NB4 (cell line): Measurements from ENCODE around the gene CLRN2.
"Not testable (repeated sequence)": the region's sequence is repeated elsewhere in the genome, so short reads cannot be mapped to it uniquely, and the experiment has no call there.

ENCODE experiments used
- DNase-seq: peaks from one replicate; pipeline ENCODE4 v3.0.0; 2010; ENCODE audit warnings: low read depth
- H3K4me3 ChIP-seq: one replicate; pipeline ENCODE4 v1.5.1; 2011; ENCODE audit warnings: mild to moderate bottlenecking, low read depth, low read length, moderate library complexity
- MYC ChIP-seq: IDR thresholded peaks from 2 replicates; pipeline ENCODE4 v1.6.1; 2011; ENCODE audit warnings: low read depth, low read length
- POLR2A ChIP-seq: IDR thresholded peaks from 2 replicates; pipeline ENCODE4 v1.6.1; 2011; ENCODE audit warnings: mild to moderate bottlenecking; ENCODE audit not compliant: insufficient read length; ENCODE audit errors: extremely low read depth
- TF ChIP-seq, protein P1 (sequence below): IDR thresholded peaks from one replicate; pipeline ENCODE4 v1.5.1; 2012; ENCODE audit warnings: low read depth, low read length
- TF ChIP-seq, protein P2 (sequence below): IDR thresholded peaks from 2 replicates; pipeline ENCODE4 v1.6.1; 2011; ENCODE audit warnings: low read depth, low read length

Gene CLRN2

DNA sequence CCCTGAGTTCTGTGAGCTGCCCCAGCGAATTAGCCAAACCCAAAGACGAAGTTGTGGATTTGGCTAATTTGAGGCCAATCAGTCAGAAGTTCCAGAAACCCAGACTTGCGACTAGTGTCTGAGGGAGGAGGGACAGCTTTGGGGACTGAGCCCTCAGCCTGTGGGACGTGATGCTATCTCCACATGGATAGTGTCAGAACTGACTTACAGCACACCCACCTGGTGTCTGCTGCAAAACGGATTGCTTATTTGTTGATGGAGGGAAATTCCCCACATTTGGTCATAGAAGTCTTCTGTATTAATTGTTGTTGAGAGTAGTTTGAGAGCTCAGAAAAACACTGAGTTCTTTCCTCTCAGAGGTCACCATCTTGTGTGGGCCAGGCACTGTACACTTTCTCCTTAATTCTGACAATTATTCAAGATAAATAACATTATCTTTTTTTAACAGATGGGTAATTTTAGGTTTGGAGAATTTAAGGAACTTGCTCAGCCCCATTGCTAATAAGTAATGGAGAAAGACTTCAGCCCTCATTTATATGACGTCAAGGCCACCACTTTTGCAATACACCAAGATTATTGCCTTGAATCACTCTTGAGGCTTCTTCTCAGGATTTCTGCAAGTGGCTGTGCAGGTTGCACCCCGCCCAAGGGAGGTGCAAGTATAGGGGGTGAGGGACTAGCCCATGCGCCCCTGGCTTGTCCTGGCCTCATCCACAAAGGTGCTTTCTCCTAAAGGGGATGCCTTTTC, 16.7 kb downstream of the CLRN2 start:
- DNase-seq, result peak; percentile 43
- no peak for TF ChIP-seq POLR2A
- TF ChIP-seq, protein P1, sequence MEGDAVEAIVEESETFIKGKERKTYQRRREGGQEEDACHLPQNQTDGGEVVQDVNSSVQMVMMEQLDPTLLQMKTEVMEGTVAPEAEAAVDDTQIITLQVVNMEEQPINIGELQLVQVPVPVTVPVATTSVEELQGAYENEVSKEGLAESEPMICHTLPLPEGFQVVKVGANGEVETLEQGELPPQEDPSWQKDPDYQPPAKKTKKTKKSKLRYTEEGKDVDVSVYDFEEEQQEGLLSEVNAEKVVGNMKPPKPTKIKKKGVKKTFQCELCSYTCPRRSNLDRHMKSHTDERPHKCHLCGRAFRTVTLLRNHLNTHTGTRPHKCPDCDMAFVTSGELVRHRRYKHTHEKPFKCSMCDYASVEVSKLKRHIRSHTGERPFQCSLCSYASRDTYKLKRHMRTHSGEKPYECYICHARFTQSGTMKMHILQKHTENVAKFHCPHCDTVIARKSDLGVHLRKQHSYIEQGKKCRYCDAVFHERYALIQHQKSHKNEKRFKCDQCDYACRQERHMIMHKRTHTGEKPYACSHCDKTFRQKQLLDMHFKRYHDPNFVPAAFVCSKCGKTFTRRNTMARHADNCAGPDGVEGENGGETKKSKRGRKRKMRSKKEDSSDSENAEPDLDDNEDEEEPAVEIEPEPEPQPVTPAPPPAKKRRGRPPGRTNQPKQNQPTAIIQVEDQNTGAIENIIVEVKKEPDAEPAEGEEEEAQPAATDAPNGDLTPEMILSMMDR, result no peak
- TF ChIP-seq MYC, result no peak
- TF ChIP-seq, protein P2, sequence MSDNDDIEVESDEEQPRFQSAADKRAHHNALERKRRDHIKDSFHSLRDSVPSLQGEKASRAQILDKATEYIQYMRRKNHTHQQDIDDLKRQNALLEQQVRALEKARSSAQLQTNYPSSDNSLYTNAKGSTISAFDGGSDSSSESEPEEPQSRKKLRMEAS, result no peak

DNA sequence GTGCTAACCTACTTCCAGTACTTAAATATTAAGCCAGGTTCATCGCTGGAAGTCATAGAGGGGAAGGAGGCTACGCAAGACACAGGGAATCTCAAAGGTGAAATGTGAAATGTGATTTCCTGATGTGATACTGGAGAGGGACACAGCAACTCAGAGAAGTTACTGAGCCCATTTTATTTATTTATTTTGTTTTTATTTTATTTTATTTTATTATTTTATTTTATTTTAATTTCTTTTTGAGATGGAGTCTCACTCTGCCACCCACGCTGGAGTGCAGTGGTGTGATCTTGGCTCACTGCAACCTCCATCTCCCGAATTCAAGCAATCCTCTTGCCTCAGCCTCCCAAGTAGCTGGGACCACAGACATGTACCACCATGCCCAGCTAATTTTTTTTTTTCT, 19.7 kb downstream of the CLRN2 start:
- no peak for DNase-seq
- TF ChIP-seq POLR2A (no peak), MYC (no peak)
- TF ChIP-seq, protein P2, result no peak
- TF ChIP-seq, protein P1, result no peak
- no peak overlapping the region for H3K4me3 ChIP-seq

More for the DNA sequence above, 16.7 kb downstream of the CLRN2 start:
- no peak overlapping the region for H3K4me3 ChIP-seq

DNA sequence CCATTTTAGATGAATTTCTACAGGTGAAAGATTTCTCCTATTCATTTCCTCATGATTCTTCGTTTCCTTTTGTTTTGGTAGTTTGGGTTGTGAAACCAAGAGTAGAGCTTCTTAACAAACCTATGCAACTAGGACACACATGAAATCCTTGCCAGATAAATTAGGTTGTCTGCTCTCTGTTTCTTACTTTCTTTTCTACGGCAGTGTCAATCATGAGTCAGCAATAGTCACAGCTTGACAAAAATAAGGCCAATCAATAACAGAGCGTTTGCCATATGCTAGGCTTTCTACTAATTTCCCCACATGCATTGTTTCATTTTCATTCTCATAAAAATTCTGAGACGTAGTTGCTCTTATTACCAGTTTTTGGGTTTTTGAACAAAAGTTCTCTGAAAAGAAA, 20.3 kb downstream of the CLRN2 start:
- TF ChIP-seq, protein P1, result no peak
- TF ChIP-seq, protein P2, result no peak
- TF ChIP-seq MYC (no peak), POLR2A (no peak)
- no peak for DNase-seq
- H3K4me3 ChIP-seq, result no peak overlapping the region

DNA sequence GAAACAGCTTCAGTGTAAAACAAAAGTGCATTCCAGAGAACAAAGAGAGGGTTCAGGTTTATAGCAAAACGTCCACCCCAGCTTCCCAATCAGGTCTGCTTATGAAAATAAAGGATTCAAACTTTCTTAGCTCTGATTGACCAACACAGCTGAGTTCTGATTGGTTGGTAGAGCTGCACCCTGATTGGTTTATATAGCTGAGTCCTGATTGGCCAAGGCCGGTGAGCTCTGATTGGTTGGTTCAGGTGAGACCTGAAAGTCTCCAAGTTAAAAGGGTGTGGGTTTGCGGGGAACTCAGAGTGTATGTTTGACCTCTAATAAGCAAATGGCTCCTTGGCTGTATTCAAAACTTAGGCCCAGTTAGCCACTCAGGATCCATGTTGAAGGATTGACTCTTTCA, 20.9 kb downstream of the CLRN2 start:
- peak; percentile 28 for DNase-seq
- TF ChIP-seq MYC (no peak), POLR2A (no peak)
- TF ChIP-seq, protein P2, result no peak
- TF ChIP-seq, protein P1, result no peak
- no peak overlapping the region for H3K4me3 ChIP-seq

DNA sequence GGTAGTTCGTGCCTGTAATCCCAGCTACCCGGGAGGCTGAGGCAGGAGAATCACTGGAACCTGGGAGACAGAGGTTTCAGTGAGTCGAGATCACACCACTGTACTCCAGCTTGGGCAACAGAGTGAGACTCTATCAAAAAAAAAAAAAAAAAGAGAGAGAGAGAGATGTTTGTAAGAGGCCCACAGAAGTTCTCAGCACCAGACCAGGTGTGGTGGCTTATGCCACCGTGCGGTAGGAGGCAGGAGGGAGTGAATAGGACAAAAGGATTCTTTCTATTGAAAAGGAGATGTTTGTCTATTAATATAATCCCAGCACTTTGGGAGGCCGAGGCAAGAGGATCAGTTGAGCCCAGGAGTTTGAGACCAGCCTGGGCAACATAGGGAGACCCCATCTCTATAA, 22.1 kb downstream of the CLRN2 start:
- H3K4me3 ChIP-seq, DNase-seq: not testable (repeated sequence)

DNA sequence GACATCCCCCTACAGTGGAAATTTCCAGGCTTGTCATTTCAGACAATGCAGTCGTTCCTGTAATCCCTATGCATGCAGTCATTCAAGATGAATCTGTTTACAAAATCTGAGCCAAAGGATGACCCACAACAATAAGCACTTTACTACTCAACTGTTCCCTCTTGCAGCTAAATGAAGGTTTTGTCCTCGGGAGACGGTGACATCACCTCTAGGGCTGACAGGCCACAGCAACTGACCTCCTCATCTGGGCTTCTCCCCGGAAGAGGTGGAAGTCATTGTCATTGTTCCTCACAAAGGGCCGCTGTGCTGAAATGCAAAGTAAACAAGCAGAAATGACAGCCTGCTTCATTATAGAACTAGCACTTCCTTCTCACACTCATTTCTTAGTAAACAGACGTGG, 29.2 kb downstream of the CLRN2 start:
- TF ChIP-seq POLR2A (no peak), MYC (no peak)
- TF ChIP-seq, protein P1, result no peak
- TF ChIP-seq, protein P2, result no peak
- DNase-seq, result peak; percentile 19

More for the DNA sequence above, 29.2 kb downstream of the CLRN2 start:
- H3K4me3 ChIP-seq, result no peak overlapping the region
